NCI-H446 (cell line): ENCODE measurements around the gene OR4A47.
"Not testable (repeated sequence)": the region's sequence is repeated elsewhere in the genome, so short reads cannot be mapped to it uniquely, and the experiment has no call there.

Source experiments
- DNase-seq, 2 experiments: peaks; one replicate each; lab custom pipeline; 2025; lab: John Stamatoyannopoulos, UW

OR4A47 gene, protein sequence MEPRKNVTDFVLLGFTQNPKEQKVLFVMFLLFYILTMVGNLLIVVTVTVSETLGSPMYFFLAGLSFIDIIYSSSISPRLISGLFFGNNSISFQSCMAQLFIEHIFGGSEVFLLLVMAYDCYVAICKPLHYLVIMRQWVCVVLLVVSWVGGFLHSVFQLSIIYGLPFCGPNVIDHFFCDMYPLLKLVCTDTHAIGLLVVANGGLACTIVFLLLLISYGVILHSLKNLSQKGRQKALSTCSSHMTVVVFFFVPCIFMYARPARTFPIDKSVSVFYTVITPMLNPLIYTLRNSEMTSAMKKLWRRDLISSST

DNA sequence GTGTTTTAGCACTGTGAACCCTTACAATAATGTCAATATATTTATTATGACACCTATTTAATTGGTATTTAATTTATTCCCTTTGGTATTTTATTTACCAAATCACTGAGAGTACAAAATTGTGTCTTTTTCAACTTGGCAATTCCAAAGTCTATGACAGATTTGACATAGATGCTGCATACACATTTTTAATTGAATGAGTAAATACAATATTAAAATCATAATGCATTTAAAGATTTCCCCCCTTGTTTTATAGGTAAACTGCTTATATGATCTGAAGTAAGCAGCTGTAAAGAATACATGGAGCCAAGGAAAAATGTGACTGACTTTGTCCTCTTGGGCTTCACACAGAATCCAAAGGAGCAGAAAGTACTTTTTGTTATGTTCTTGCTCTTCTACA is at the start of gene OR4A47:
TSS of gene OR4A47 (plus strand) at position 301 of the 400 bp plus-strand sequence. CDS start at position 301, 0 bp downstream.
- not testable (repeated sequence) for DNase-seq

DNA sequence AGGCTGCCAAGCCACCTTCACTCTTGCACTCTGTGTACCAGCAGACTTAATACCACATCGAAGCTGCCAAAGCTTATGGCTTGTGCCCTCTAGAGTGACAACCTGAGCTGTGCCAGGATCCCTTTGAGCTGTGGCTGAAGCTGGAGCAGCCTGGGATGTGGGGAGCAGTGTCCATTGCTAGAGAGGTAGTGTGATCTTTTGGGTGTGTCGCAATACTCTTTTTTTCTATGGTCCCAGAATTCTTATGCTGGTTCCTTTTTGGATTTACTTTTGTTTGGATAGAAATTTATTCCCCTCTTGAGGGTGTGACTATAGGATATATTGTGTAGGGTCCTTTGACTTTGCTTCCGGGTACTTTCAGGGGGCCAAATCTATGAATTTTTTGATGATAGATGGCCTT is 32.7 kb upstream of the OR4A47 start:
- DNase-seq = not testable (repeated sequence)

DNA sequence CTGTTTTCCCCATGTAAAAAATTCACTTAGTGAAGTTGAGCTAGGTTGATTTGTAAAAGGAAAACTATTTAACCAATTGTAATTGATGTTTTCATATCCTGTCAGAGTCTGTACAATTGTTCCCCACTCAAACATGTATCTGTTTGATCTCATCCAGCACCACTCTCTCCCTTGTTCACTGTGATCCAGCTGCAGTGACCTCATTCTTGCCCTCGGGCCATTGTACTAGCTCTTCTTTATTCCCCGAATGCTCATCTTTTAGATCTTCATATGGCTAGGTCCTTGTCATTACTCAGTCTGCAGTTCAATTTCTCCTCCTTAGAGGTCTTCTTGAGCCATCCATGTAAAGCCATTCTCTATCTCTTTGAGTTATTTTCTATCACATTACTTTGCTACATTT is 14.6 kb upstream of the OR4A47 start:
- not testable (repeated sequence) for DNase-seq

DNA sequence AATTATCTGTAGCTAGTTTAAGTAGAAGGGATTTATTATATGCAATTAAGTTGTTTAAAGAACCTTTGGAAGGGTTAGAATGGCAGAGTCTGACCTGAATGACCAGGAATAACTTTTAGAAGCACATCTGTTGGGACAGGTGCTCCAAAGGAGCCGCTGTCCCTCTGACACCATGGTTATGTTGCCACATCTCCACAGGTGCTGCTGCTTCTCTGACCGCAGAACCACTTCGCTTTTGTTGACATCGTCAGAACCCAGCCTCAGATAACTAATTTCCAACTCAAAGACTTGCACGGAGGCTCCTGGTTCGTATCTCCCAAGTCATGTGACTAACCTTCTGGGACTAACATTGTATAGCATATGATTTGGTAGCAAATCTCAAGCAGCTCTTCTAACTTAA is 13.9 kb upstream of the OR4A47 start:
- not testable (repeated sequence) for DNase-seq

DNA sequence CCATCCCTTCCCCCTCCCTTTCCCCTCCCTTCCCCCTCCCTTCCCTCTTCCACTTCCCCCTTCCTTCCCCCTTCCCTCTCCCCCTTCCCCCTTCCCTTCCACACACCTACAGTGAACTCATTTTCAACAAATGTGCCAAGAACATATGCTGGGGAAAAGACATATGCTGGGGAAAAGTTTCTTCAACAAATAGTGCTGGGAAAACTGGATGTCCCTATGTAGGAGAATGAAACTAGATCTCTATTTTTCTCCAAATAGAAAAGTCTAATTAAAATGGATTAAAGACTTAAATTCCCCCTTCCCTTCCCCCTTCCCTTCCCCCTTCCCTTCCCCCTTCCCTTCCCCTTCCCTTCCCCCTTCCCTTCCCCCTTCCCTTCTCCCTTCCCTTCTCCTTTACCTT is 17.6 kb downstream of the OR4A47 start:
- not testable (repeated sequence) for DNase-seq

DNA sequence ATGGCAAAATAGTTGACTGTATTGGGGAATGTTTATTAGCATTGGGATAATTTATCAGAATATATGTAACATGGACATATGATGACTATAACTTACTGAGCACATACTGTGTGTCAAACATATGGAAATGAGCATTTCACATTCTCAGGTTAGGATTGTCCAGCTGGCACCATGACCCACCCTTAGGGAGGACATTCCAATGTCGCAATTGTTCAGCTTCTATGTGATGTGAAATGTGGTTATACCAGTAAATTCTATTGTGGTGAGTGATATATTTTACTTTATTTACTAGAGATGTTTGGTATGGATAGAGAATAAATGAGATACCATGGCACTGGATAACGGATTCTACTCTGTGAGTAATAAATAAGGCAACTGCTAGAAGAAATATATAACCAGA is 50.4 kb downstream of the OR4A47 start:
- DNase-seq = no peak
